ENCODE data around the gene TMEM163.
"Not testable (repeated sequence)": the region's sequence is repeated elsewhere in the genome, so short reads cannot be mapped to it uniquely, and the experiment has no call there.

Gene TMEM163

DNA sequence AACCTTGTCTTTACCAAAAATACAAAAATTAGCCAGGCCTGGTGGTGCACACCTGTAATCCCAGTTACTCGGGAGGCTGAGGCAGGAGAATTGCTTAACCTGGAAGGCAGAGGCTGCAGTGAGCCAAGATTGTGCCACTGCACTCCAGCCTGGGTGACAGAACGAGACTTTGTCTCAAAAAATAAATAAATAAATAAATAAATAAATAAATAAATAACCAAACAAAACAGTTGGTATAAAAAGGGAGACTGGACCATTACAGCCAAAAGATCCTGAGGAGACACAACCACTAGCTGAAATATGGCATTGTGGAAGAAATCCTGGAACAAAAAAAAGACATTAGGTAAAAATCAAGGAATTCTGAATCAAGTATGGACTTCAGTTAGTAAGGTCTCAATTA, 4.9 kb upstream of the TMEM163 start:
- DNase-seq (ENCODE audit: low read depth in 2 of 2), result not testable (repeated sequence)

DNA sequence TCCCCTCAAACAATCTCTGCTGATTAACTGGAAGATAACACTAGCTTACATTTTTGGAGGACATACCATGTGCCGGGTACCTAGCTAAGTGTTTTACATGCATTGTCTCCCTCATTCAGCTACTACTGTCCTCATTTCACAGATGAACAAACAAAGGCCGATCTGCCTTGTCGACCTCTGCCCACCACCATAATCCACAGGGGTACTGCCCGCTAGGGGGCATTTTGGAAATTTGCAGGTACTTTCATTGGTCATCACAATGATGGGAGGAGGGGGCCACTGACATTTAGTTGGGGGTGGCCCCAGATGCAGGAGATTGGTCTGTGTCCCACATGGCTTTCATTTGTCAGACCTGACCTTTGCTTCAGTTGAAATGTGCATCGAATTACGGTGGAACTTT, 3.9 kb upstream of the TMEM163 start:
- DNase-seq (ENCODE audit: low read depth in 2 of 2), result no peak

DNA sequence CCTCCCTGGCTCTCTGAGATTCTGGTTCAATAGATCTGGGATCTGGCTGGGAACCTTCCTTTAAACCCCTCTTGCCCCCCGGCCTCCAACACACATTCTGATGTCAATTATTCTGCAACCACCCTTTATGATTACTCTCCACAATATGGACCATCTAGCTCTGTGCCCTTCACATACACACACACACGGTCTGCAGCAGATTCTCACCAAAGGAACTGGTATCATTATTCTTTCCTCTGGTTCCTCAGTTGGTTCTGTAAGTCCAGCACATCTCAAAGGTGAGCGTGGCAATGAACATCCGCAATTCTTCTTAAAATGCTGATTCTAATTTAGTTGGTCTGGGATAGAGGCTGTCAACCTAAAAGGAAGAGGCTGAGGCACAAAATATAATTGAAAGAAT, 2.8 kb upstream of the TMEM163 start:
- no peak for DNase-seq (ENCODE audit: low read depth in 2 of 2)

DNA sequence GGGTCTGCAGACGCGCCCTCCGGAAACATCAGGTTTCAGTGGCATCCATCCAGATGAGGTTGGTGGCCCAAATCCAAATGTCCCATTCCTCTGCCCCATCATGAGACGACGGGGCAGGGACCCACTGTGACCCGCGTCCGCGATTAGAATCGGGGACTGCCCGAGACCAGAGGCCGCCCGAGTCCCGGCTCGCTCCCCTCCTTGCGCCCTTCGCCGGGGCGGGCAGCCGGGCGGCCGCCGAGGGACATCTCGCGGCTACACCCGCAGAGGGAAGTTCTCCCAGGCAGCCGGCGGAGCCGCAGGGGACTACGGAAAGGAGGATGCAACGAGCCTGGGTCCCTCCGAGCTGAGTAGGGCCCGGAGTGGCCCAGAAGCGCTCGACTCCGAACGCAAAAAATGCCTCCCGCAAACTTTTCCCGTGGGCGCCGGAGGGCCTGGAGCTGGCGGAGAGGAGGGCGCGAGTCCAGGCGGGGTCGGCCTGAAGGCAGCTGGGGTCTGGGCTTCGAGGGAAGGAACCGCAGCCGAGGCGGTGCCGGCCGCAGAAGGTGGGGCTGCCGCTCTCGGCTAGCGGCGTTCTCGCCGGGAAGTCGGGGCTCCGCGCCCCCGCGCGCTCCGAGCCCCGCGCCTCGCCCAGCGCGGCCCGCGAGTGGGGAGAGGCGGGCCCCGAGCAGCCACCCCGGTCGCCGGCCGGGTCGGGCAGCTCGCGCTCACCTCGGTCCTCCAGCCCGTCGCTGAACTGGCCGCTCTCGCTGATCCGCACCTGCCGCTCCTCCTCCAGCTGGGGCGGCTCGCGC, 580 bp downstream of the TMEM163 start:
- DNase-seq (ENCODE audit: low read depth in 2 of 2), result no peak

DNA sequence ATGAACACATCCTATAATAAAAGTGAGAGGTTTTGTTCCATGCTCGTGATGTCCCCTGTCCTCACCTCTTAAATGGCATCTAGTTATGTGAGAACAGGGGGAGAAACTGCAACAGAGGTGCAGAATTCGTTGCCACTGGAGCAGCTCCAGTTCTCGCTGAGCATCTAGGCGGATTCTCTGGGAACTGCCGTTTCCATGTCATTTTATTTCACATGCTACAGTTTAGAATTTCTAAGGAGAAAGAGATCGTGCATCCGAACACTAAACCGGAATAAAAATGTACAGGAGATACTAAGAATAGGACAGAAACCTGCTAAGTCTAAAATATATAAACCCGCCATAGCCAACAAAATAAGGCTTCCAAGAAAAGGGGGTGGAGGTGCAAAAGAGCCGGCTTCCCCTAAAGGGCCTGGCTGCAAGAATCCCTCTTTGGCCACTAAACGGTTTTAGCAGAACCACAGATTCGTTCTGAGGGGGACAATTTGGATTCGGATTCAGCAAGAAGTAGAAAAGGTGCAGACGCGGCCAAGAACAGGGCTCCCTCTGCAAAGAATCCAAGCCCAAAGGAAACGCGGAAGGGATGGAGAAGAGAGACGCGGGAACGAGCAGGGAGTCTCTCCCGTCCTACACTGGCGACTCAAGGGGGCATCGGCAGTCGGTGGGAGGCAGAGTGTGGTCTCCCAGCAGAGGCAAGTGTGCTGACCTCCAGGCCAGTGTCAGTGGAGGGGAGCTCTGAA, 1.3 kb downstream of the TMEM163 start:
- DNase-seq (ENCODE audit: low read depth in 2 of 2), result no peak

DNA sequence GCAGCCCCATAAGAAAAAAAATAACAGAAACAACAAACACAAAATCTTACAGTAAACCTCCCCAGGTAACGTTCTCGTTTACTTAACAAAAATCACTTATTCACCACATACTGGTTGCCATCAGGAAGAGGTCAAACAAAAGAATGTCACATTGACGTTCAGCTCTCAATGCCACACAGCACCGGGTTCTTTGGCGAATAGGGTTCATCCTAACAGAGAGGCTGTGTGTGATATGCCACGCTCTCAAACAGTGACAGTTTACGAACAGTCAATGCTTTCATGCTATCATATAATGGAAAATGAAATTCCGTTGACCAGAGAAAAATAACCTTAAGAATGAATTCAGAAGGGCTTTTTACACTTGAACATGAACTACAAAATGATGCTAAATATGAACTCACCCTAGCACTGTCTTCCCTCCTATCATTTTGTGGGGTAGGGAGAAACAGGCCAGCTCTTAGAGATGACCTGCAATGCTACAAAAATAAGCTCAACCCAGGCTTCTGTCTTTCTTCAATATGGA, 2.0 kb downstream of the TMEM163 start:
- DNase-seq (ENCODE audit: low read depth in 2 of 2), result no peak

DNA sequence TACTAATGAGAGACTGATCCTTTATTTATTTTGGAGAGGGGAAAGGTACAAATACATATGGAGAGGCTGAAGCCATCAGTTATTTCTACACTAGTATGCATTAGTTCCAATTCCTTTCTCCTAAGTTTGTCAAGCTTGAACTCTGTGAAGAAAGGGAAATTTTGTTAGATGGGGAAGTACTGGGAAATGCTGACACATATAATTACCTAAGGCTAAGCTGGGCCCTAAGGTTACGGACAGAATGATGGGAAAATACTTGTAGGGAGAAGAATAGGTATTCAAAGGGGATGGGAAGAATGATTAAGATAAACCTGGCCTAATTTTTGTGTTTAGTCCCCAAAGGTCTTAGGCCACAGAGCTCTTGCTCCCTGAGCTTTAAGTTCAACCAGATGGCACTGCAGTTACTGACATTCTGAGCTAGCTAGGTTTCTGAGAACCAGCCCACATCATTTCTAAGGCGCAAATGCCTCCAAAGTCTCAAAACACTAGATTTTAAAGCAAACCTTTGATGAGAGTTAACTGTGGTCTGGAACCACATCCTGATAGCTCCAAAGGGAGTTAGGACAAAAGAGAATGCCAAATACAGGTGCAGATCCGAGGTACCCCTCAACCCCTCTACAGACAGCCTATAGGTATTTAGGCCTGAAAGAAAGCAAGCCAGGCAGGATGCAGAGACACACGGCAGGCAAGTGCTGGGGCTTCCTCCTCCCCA, 2.7 kb downstream of the TMEM163 start:
- DNase-seq (ENCODE audit: low read depth in 2 of 2), result no peak

DNA sequence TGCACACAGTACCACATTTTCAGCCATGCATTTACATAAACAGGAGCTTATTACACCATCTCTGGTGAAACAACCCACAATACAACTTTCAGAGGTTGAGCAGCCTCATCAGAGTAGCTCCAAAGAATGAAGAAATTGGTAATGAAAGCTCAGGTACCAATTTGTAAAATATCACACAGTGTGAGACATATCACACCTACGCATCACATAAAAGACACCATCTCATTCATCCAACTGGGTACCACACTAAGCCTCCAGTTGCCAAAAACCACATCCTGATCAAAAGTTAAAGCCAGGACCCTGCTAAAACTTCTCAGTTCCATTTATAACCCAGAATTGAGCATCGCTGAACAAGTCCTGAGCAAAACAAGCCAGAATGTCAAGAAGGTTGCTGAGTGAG, 4.6 kb downstream of the TMEM163 start:
- DNase-seq (ENCODE audit: low read depth in 2 of 2), result no peak

DNA sequence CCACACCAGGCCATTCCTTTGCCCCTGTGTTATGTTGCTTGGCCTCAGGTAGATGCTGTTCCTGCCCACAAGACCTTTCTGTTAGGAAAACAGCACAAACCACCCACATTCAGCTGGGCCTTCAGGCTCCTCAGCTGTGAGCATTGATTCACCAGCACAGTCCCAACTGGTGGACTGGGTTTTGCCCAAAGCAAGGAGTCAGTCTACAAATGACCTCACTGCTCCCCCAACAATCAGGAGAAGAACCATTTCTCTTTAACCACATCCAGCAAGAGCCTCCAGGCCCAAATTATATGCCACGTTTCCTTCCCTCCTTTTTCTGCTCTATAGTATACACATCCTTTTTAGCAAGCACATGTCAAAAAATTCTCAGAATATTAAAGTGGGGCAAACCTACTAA, 5.2 kb downstream of the TMEM163 start:
- DNase-seq (ENCODE audit: low read depth in 2 of 2), result no peak

DNA sequence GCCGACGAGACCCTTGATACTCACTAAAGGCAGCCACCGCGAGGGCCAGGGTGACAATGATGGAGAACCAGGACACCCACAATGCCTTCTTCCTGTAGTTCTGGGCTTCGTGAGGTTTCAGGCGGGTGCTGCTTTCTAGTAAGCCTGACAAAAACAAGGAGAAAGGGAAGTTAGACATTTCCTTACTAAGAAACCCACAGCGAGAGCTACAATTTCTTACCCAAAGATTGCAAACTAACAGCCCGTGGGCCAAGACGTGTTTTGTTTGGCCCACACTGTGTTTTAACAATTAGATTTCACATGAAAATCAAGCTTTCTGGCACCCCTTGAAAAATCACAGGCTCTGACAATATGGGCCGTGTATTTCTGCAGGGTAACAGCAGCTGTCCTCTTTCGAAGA, 5.6 kb downstream of the TMEM163 start:
- DNase-seq (ENCODE audit: low read depth in 2 of 2), result no peak

DNA sequence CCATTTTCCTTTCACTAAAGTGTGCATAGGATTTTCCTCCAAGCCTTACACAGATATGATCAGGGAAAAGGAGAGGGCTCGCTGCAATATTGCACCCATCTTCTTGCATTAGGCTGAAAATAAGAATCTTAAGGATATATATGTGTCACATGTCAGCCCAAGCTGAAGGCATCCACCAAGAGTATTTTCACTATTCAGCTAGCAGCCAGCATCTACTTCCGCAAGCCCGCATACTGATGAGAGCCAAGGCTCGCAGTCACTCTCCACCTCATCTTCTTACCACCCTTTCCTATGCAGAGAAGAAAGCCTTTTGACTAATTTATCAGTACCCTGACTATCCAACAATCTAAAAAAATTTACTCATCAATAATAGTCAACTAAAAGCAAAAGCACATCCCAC, 6.1 kb downstream of the TMEM163 start:
- DNase-seq (ENCODE audit: low read depth in 2 of 2), result no peak

DNA sequence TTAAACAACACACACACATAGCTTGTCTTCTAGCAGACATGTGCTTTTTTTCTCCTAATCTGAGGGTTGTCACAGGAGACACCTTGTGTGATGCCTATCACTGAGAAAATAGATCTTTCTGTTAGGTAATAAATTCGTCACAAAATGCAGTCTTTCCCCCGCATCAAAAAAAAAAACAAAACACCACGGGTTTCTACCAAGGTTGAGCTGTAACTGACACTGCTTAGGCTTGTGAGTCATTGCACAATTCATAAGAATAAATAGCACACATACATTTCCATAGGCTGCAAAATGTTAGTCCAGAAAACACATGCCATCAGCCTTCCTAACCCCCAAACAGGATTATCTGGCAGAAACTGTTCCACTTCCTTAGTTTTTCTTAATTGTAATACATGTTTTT, 6.5 kb downstream of the TMEM163 start:
- DNase-seq (ENCODE audit: low read depth in 2 of 2), result no peak

DNA sequence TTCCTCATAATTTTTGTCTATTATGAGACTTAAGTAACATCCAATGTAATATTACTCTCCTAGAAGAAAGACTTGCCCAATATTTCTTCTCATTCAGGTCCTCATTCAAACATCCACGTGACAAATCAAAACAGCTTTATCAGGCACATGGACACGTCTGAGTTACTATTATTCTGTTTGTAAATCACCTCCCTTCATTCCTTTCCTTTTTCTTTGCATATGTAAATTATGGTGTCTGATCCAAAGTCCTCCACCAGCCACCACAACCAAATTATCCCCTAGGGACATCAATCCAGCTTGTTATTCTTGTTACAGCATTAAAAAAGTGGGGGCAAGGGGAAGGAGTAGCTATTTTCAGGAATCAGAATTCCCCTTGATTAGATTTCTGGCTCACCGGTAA, 7.1 kb downstream of the TMEM163 start:
- no peak for DNase-seq (ENCODE audit: low read depth in 2 of 2)

DNA sequence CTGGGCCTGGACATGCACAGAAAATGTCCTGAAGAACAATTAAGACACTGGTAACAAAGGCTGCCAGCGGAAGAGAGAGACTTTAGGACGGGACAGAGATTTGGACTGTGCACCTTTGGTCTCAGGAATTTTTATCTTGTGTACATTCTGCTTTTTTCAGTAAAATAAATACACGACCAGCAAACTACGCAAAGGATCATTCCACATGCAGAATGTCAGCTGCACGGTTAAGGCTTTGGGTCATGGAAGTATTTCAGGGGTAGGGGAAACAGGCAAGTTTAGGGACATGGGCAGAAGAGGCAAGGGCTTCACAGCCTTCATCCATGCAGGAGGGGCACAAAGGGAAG, 11.5 kb downstream of the TMEM163 start:
- no peak for DNase-seq (ENCODE audit: low read depth in 2 of 2)

DNA sequence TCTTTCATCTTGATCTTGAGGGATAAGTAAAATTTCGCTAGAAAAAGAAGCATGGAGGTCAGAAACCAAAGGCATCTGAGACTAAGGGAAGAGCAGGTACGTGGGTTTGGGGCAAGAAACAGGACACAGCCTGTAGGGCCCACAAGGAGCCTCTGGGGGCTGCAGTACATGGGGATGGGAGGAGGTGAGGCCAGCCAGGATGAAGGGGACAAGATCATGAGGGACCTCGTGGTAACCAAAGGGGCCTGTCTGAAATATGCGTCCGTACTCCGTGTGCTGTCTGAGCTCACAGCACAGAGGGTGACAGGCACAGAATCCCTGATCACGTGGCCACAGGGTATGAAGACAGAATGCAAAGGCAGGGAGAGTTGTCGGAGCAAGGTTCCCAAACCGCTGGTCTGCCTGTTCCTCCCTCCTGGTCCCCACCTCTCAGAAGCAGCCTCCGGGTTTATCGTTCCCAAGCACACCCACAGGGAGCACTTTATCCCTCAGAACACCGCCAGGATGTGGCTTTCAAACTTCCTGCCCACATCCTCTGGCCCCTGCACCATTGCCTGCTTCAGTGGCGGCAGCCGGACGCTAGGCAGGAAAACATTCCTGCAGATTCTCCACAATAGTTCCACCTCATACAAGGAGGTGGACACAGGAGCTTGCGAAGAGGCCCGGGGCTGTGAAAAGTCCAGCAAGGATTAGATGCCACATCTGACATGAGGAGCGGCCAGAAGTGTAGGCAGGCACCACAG, 12.0 kb downstream of the TMEM163 start:
- no peak for DNase-seq (ENCODE audit: low read depth in 2 of 2)

DNA sequence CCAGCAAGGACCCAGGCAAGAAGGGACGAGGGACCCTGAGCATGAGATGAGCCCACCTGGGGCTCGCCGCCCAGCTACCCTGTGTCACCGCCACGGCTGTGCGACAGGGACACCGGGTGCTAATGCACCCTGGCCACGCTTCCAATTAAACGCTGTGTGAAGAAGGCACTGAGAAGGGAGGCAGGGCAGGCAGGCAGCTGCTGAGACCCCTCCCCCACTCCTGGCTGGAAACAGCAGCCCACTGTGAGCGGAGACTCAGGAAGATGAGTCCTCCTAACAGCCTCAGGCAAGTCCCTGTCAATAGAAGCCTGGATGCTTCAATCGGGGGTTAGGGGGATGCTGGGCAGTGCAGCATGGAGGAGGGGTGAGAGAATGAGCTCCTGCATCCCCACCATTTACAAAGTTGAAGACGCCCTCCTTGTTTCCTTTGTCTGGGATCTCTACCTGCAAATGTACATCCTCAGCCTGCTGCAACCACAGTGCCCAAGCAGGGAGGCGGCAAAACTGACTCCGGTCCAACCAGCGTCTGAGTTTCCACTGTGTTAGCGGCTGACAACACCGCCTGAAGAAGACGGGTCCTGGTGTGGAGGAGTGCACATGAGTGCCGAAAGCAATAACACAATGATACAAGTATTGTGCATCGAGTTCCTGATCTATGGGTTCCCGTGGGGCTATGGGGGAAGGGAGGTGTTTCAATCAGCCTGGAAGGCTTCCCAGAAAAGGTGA, 12.8 kb downstream of the TMEM163 start:
- no peak for DNase-seq (ENCODE audit: low read depth in 2 of 2)

DNA sequence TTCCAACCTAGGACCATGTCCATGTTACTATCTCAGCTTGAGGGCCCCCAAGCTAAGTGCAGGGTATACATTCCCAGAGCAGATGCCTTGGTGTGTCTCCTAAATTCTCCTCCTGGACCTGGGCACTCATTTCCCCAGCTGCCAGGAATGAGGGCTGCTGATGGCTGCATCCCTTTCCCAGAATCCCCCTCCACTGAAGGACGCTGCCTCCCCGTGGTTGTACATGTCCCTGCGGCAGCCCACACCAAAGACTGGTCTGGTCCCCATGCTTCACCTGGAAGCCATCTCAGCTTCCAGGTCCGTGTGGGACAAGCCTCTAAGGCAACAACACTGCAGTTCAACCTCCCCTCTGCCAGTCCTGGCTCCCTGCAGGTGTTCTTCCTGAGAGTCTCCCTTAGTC, 14.6 kb downstream of the TMEM163 start:
- DNase-seq (ENCODE audit: low read depth in 2 of 2), result no peak

DNA sequence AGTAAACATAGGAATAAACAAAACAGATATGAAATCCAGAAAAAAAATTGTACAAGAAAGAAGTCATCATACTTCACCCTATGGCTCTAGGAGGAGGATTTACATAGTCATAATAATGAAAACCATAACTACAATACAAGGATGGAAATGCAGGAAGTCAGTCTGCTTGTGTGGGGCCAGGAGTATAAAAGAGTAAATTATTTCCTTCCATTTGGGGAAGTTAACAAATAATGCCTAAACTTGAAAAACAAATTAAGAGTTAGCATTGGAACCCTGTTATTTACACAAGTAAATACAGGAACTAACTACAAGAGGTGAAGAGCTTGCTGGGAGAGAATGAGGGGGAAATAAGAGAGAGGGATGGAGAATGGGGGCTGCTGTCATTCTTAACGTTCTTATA, 15.4 kb downstream of the TMEM163 start:
- no peak for DNase-seq (ENCODE audit: low read depth in 2 of 2)

DNA sequence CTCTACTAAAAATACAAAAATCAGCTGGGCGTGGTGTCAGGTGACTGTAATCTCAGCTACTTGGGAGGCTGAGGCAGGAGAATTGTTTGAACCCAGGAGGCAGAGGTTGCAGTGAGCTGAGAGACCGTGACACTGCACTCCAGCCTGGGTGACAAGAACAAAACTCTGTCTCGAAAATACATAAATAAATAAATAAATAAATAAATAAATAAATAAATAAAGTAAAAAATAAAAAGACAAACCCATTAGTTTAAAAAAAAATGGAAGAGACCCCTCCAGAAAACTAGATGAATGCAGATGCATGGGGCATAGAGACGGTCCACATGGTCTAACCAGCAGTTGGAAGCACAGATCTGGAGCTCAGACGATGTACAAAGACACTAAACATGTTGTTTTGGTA, 18.1 kb downstream of the TMEM163 start:
- DNase-seq (ENCODE audit: low read depth in 2 of 2), result no peak

DNA sequence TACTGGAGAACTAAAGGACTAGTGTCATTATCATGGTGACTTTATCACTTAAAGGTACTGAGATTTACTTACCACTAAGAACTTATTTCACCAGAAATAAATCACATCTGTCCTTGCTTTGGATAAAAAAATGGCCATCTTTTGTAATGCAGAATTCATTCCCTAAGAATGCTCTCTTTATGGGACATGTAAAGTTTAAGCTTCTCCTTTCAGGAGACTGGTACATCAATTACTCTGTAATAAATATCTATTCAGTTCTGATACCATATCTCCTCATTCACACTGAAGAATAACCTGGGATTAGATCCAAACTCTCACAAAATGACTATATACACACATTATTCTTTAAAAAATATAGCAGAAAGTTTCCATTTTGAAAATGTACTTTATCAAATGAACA, 24.4 kb downstream of the TMEM163 start:
- no peak for DNase-seq (ENCODE audit: low read depth in 2 of 2)
